GM23338 (cell line): ENCODE results near the gene GAREM1. TPM values are rescaled to one million over a fixed set of nuclear protein-coding genes. Genes with fewer than 3 reads are reported as not detected.

Experiments used
- ATAC-seq: fragments of 200-7000 bp; cut with Tn5 transposase; 3 replicates; pipeline ENCODE4 v1.9.1; 2020
- DNase-seq: peaks from one replicate; pipeline ENCODE4 v3.0.0-alpha.2; 2015; ENCODE audit warnings: low spot score
- H2AFZ ChIP-seq: fragments of 200-600 bp; sonication (generic); 2 replicates; pipeline ENCODE4 v1.8.0; 2016; ENCODE audit warnings: antibody characterized with exemption, mild to moderate bottlenecking, moderate library complexity
- H3F3A ChIP-seq: fragments of 200-600 bp; sonication (generic); replicated peaks from 2 replicates; pipeline ENCODE4 v1.8.0; 2017; ENCODE audit warnings: antibody characterized with exemption, mixed run types, low read depth
- H3K27ac ChIP-seq: fragments of 200-600 bp; sonication (generic); 2 replicates; pipeline ENCODE4 v1.6.1; 2016; ENCODE audit warnings: low read depth
- H3K27me3 ChIP-seq: fragments of 200-600 bp; sonication (generic); 2 replicates; pipeline ENCODE4 v1.8.0; 2016; ENCODE audit warnings: mild to moderate bottlenecking, mixed run types, moderate library complexity; ENCODE audit not compliant: insufficient read depth
- H3K36me3 ChIP-seq: fragments of 200-600 bp; sonication (generic); 2 replicates; pipeline ENCODE4 v1.8.0; 2016; ENCODE audit warnings: mild to moderate bottlenecking; ENCODE audit not compliant: insufficient read depth
- H3K4me1 ChIP-seq: fragments of 200-600 bp; sonication (generic); 2 replicates; pipeline ENCODE4 v1.8.0; 2016; ENCODE audit warnings: mild to moderate bottlenecking, moderate library complexity; ENCODE audit not compliant: insufficient read depth
- H3K4me2 ChIP-seq: fragments of 200-600 bp; sonication (generic); 2 replicates; pipeline ENCODE4 v1.7.1; 2017; ENCODE audit warnings: mixed run types
- H3K4me3 ChIP-seq: fragments of 200-600 bp; sonication (generic); 2 replicates; pipeline ENCODE4 v1.6.1; 2016; ENCODE audit warnings: mixed run types
- H3K79me2 ChIP-seq: fragments of 200-600 bp; sonication (generic); replicated peaks from 2 replicates; pipeline ENCODE4 v1.8.0; 2017; ENCODE audit warnings: mild to moderate bottlenecking; ENCODE audit not compliant: insufficient read depth
- H3K9me2 ChIP-seq: fragments of 200-600 bp; sonication (generic); 2 replicates; pipeline ENCODE4 v1.8.0; 2017; ENCODE audit not compliant: insufficient read depth
- H4K20me1 ChIP-seq: fragments of 200-600 bp; sonication (generic); replicated peaks from 2 replicates; pipeline ENCODE4 v1.8.0; 2017; ENCODE audit warnings: mild to moderate bottlenecking; ENCODE audit not compliant: insufficient read depth
- H3K27ac Mint-ChIP-seq: 2 replicates; pipeline ENCODE4 v1.8.0; 2020; ENCODE audit warnings: inconsistent platforms, mild to moderate bottlenecking, moderate library complexity, mixed read lengths
- H3K27me3 Mint-ChIP-seq: 3 replicates; pipeline ENCODE4 v1.8.0; 2022; ENCODE audit warnings: low read depth, mild to moderate bottlenecking, moderate library complexity, mixed read lengths, inconsistent platforms; ENCODE audit not compliant: insufficient read depth, poor library complexity
- H3K36me3 Mint-ChIP-seq: 3 replicates; pipeline ENCODE4 v1.8.0; 2021; ENCODE audit warnings: low read depth, mild to moderate bottlenecking, inconsistent platforms, moderate library complexity, mixed read lengths
- H3K4me1 Mint-ChIP-seq: 3 replicates; pipeline ENCODE4 v1.8.0; 2020; ENCODE audit warnings: mild to moderate bottlenecking, inconsistent platforms, mixed read lengths
- H3K4me3 Mint-ChIP-seq: 3 replicates; pipeline ENCODE4 v1.8.0; 2021; ENCODE audit warnings: moderate library complexity, mild to moderate bottlenecking, inconsistent platforms, mixed read lengths
- H3K9me3 Mint-ChIP-seq: 3 replicates; pipeline ENCODE4 v1.8.0; 2020; ENCODE audit warnings: moderate library complexity, mild to moderate bottlenecking, inconsistent platforms, mixed read lengths
- ETS1 ChIP-seq: IDR thresholded peaks from 2 replicates; pipeline ENCODE4 v1.6.1; 2016; ENCODE audit warnings: antibody characterized with exemption
- EZH2 ChIP-seq: fragments of 200-600 bp; sonication (generic); IDR thresholded peaks from one replicate; pipeline ENCODE4 v1.8.0; 2017; ENCODE audit warnings: antibody characterized with exemption, mild to moderate bottlenecking, low read depth; ENCODE audit not compliant: unreplicated experiment
- EZH2phosphoT487 ChIP-seq: fragments of 200-600 bp; sonication (generic); IDR thresholded peaks from one replicate; pipeline ENCODE4 v1.8.1; 2018; ENCODE audit warnings: antibody characterized with exemption; ENCODE audit not compliant: unreplicated experiment
- JUNB ChIP-seq: IDR thresholded peaks from one replicate; pipeline ENCODE4 v1.6.1; 2016; ENCODE audit warnings: antibody characterized with exemption; ENCODE audit not compliant: unreplicated experiment
- NANOG ChIP-seq: IDR thresholded peaks from 2 replicates; pipeline ENCODE4 v1.6.1; 2016; ENCODE audit warnings: antibody characterized with exemption, borderline replicate concordance
- POLR2AphosphoS5 ChIP-seq: IDR thresholded peaks from 2 replicates; pipeline ENCODE4 v1.6.1; 2016; ENCODE audit warnings: antibody characterized with exemption, low read depth
- REST ChIP-seq: IDR thresholded peaks from one replicate; pipeline ENCODE4 v1.6.1; 2018; ENCODE audit warnings: antibody characterized with exemption; ENCODE audit not compliant: unreplicated experiment
- ZNF114 ChIP-seq: fragments of 250-450 bp; sonication (Bioruptor Pico); IDR thresholded peaks from 2 replicates; pipeline ENCODE4 v1.5.0; 2020; ENCODE audit warnings: mild to moderate bottlenecking, moderate library complexity
- ZNF331 ChIP-seq: fragments of 250-450 bp; sonication (Bioruptor Pico); IDR thresholded peaks from 2 replicates; pipeline ENCODE4 v1.5.0; 2020; ENCODE audit warnings: low read depth, mild to moderate bottlenecking, moderate library complexity
- polyA plus RNA-seq: library from polyadenylated mRNA; unstranded; fragments of >200 nt; fragmentation: Nextera tagmentation; extraction: Ambion mirVana; gene quantifications from 2 replicates; pipeline ENCODE4 v1.2.1, GENCODE V29; 2016
- total RNA-seq: library from RNA; depleted of rRNA; stranded (reverse); fragments of >200 nt; shearing (Covaris generic); gene quantifications from 2 replicates; pipeline ENCODE4 v1.2.3, GENCODE V29; 2014

GAREM1 gene
- total and polyA plus RNA-seq, 2 experiments from 2014 or later = 2.7 to 6.0 TPM

GRCh38 chr18:32386471-32386870, 84.2 kb downstream of the GAREM1 start:
- no peaks in the 10 kb centered on the region for H3K4me1 ChIP-seq
- no peaks in the 10 kb centered on the region for H4K20me1 ChIP-seq
- Mint-ChIP-seq H3K9me3 (no peaks in the 10 kb centered on the region), H3K4me3 (no peak overlapping the region), H3K36me3 (no peaks in the 10 kb centered on the region), H3K4me1 (peaks cover 12% of the 10 kb centered on the region), H3K27ac (no peak overlapping the region), H3K27me3 (peaks cover 4% of the 10 kb centered on the region)
- H3F3A ChIP-seq = no peaks in the 10 kb centered on the region
- TF ChIP-seq ZNF331 (no peak), EZH2phosphoT487 (no peak), NANOG (no peak), ETS1 (no peak)
- H3K4me3 ChIP-seq = no peak overlapping the region
- no peak overlapping the region for H2AFZ ChIP-seq
- no peaks in the 10 kb centered on the region for H3K9me2 ChIP-seq
- no peaks in the 10 kb centered on the region for H3K36me3 ChIP-seq
- H3K4me2 ChIP-seq = no peak overlapping the region
- H3K27me3 ChIP-seq = no peaks in the 10 kb centered on the region
- DNase-seq (no peak), ATAC-seq (no peak)
- no peaks in the 10 kb centered on the region for H3K79me2 ChIP-seq
- H3K27ac ChIP-seq = no peak overlapping the region

GRCh38 chr18:32383050-32383819, 87.4 kb downstream of the GAREM1 start:
- no peak overlapping the region for H3K27ac ChIP-seq
- H3K4me1 ChIP-seq = no peaks in the 10 kb centered on the region
- H2AFZ ChIP-seq = no peak overlapping the region
- TF ChIP-seq ZNF114 = no peak
- no peak for TF ChIP-seq EZH2
- no peak for TF ChIP-seq POLR2AphosphoS5
- TF ChIP-seq EZH2phosphoT487 = no peak
- TF ChIP-seq JUNB = no peak
- no peak for TF ChIP-seq ZNF331
- no peak for TF ChIP-seq NANOG
- TF ChIP-seq REST = no peak
- Mint-ChIP-seq H3K4me3 (no peak overlapping the region), H3K4me1 (peaks cover 12% of the 10 kb centered on the region), H3K27me3 (peaks cover 1% of the 10 kb centered on the region), H3K9me3 (no peaks in the 10 kb centered on the region), H3K36me3 (no peaks in the 10 kb centered on the region), H3K27ac (no peak overlapping the region)
- no peaks in the 10 kb centered on the region for H3K9me2 ChIP-seq
- ATAC-seq (no peak), DNase-seq (no peak)
- H3F3A ChIP-seq = no peaks in the 10 kb centered on the region
- H3K4me3 ChIP-seq = no peak overlapping the region
- no peak overlapping the region for H3K4me2 ChIP-seq
- H3K79me2 ChIP-seq = no peaks in the 10 kb centered on the region
- no peaks in the 10 kb centered on the region for H3K27me3 ChIP-seq
- no peaks in the 10 kb centered on the region for H3K36me3 ChIP-seq
- no peaks in the 10 kb centered on the region for H4K20me1 ChIP-seq
